Heart left ventricle (tissue), 13 donors: ENCODE measurements around the gene UVRAG.

Source experiments
- CTCF ChIP-seq, 12 donors: fragments of 200-600 bp; sonication (generic) in 4 of 12; IDR thresholded peaks; one replicate each; pipeline versions ENCODE4 v1.5.0 to v1.8.0; 2018 to 2022; ENCODE audit warnings: antibody characterized with exemption in 12 of 12, mild to moderate bottlenecking in 5 of 12
- POLR2A ChIP-seq, 2 donors: fragments of 450-650 bp; IDR thresholded peaks; one replicate each; pipeline ENCODE4 v1.6.1; 2017; ENCODE audit warnings: antibody characterized with exemption in 2 of 2, mild to moderate bottlenecking in 2 of 2, moderate library complexity in 2 of 2
- donor health status: ischemic (EF 13 %, LVEDD 7.1; RV severe dilation, severe dysfunction).
- donor health status: DM: no; HTN: yes; CAD: no.
- donor health status: DM: no; HTN: no; CAD: no.
- donor health status: ischemic (EF 25% LVEDD 6.9; RV normal size, moderate dysfunction).
- donor health status: ischemic (EF 25% LVEDD 5.7; RV mildly dilated, moderate dysfunction).
- donor health status: ischemic (EF 35%, LVEDD 5.7; RV mildly dilated, moderate dysfunction).
- donor health status: nonischemic (EF 11% LVEDD 7.7; RV severe dilation, severe dysfunction).
- donor health status: DM: yes; HTN: yes; CAD: no.
- donor health status: PGD.
- donor health status: ischemic (EF 29% LVEDD 5.4; RV normal size, mild dysfunction).
- donor health status: nonischemic (EF 23%, LVEDD 6.1; RV moderate dilation, normal function).

GRCh38 chr11:76105637-76106036, 290.6 kb downstream of the UVRAG start:
- TF ChIP-seq CTCF (IDR thresholded peaks at IDR 0.05), result no peak
- no peak for TF ChIP-seq POLR2A (IDR thresholded peaks at IDR 0.05)
